MM.1S (cell line): Measurements from ENCODE around the gene DACH2.

ENCODE experiments used
- CTCF ChIP-seq: fragments of 300-600 bp; sonication (generic); IDR thresholded peaks from 2 replicates; pipeline ENCODE4 v1.5.1; 2016; ENCODE audit warnings: antibody characterized with exemption, low read length, mixed read lengths
- EZH2 ChIP-seq: fragments of 300-600 bp; sonication (generic); optimal IDR thresholded peaks from 2 replicates; pipeline ENCODE3; 2017; ENCODE audit warnings: low read depth, mild to moderate bottlenecking, antibody characterized with exemption, low read length, mixed read lengths
- EZH2phosphoT487 ChIP-seq: fragments of 300-600 bp; sonication (generic); IDR thresholded peaks from 2 replicates; pipeline ENCODE4 v1.6.1; 2018; ENCODE audit warnings: antibody characterized with exemption, low read length

- no peak for TF ChIP-seq EZH2
- TF ChIP-seq CTCF, result no peak
- no peak for TF ChIP-seq EZH2phosphoT487
These were observed 200.9 kb downstream of the DACH2 start for GRCh38 chrX:86349115-86349514.
